ENCODE results near the gene NUP133.

GRCh38 chr1:229482511-229482910, 25.6 kb downstream of the NUP133 start:
- TF ChIP-seq, protein P1, sequence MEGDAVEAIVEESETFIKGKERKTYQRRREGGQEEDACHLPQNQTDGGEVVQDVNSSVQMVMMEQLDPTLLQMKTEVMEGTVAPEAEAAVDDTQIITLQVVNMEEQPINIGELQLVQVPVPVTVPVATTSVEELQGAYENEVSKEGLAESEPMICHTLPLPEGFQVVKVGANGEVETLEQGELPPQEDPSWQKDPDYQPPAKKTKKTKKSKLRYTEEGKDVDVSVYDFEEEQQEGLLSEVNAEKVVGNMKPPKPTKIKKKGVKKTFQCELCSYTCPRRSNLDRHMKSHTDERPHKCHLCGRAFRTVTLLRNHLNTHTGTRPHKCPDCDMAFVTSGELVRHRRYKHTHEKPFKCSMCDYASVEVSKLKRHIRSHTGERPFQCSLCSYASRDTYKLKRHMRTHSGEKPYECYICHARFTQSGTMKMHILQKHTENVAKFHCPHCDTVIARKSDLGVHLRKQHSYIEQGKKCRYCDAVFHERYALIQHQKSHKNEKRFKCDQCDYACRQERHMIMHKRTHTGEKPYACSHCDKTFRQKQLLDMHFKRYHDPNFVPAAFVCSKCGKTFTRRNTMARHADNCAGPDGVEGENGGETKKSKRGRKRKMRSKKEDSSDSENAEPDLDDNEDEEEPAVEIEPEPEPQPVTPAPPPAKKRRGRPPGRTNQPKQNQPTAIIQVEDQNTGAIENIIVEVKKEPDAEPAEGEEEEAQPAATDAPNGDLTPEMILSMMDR (conservative IDR thresholded peaks at IDR 0.05; ENCODE audit: low read depth, low read length) = no peak
- no peak for TF ChIP-seq EZH2 (IDR thresholded peaks at IDR 0.05; ENCODE audit: borderline replicate concordance, low read depth, low read length, poor library complexity, severe bottlenecking)
